GM10248 (cell line): Measurements from ENCODE around the gene SULT1A2.
"Not testable (repeated sequence)": the region's sequence is repeated elsewhere in the genome, so short reads cannot be mapped to it uniquely, and the experiment has no call there.

Experiments used
- CTCF ChIA-PET: fragments of 300-600 bp; sonication (Branson Sonifier 250); formaldehyde crosslinking; extraction: SDS; loops from one replicate; lab custom pipeline; 2021; ENCODE audit warnings: antibody characterized with exemption; lab: Yijun Ruan, JAX
- POLR2A ChIA-PET: fragments of 350-650 bp; sonication (Branson Sonifier 250); formaldehyde crosslinking; extraction: SDS; loops from one replicate; lab custom pipeline; 2020; ENCODE audit warnings: antibody characterized with exemption; lab: Yijun Ruan, JAX
- DNase-seq: peaks from one replicate; pipeline ENCODE4 v3.0.0; 2012; ENCODE audit errors: extremely low spot score
- TF ChIP-seq, protein P1 (sequence below): IDR thresholded peaks from 2 replicates; pipeline ENCODE4 v1.5.1; 2012; ENCODE audit warnings: mild to moderate bottlenecking, low read depth; ENCODE audit errors: extremely low read depth, missing control alignments, control extremely low read depth

Gene SULT1A2

DNA sequence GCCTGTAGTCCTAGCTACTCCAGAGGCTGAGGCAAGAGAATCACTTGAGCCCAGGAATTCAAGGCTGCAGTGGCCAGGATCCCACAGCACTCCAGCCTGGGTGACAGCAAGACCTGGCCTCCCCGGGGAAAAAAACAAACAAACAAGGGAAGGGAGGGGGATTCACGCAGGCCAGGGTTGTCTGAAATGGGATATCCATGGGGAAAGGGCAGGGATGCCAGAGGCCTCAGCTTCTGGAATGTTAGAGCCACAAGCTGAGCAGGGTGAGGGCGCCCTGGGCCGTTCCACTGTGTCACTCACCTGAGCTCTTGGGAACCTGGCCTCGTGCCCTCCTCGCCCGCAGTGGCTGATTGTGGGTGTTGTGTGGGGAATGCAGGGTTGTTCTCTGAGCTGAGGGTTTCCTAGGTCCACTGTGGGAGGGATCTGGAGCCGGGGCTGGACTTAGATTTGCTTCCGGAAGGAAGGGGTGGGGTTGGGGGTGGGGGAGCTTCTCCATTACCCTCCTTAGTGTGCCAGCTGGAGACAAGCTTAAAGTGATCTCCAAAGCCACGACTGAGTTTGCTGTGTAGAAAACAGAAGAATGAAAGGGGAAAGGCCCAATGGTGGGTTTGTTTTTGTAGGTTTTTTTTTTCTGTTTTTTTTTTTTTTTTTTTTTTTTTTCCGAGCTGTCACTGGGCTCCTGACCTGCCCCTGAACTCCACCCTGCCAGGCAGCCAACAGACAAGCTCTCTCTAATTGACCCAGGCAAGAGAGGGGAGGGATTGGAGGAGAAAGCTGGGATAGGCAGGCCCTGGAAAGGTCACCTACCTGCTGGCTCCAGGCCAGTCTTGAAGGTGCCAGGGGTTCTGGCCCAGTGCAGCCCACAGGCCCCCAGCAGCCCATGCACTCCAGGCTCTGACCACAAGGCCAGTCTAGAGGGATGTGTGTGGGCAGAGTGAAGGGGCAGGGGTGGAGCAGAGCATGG is 13.1 kb upstream of the SULT1A2 start, which contains the start of gene SULT1A1:
Gene SULT1A1, minus strand, starts transcription at position 414 of the 964 bp plus-strand sequence. CDS start 1,189 bp downstream, outside the sequence.
- DNase-seq = no peak
- ChIA-PET CTCF (interaction anchor here (1.1 to 1.6 kb wide), 3 partner anchors 13 to 288 kb away, joined by 3 to 5 read pairs (median 4); no protein-coding TSS in a partner anchor), POLR2A (interaction anchor here (0.7 kb wide), 1 partner anchor 333 kb away, joined by 5 read pairs; no protein-coding TSS in a partner anchor)
- TF ChIP-seq, protein P1, sequence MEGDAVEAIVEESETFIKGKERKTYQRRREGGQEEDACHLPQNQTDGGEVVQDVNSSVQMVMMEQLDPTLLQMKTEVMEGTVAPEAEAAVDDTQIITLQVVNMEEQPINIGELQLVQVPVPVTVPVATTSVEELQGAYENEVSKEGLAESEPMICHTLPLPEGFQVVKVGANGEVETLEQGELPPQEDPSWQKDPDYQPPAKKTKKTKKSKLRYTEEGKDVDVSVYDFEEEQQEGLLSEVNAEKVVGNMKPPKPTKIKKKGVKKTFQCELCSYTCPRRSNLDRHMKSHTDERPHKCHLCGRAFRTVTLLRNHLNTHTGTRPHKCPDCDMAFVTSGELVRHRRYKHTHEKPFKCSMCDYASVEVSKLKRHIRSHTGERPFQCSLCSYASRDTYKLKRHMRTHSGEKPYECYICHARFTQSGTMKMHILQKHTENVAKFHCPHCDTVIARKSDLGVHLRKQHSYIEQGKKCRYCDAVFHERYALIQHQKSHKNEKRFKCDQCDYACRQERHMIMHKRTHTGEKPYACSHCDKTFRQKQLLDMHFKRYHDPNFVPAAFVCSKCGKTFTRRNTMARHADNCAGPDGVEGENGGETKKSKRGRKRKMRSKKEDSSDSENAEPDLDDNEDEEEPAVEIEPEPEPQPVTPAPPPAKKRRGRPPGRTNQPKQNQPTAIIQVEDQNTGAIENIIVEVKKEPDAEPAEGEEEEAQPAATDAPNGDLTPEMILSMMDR = no peak

DNA sequence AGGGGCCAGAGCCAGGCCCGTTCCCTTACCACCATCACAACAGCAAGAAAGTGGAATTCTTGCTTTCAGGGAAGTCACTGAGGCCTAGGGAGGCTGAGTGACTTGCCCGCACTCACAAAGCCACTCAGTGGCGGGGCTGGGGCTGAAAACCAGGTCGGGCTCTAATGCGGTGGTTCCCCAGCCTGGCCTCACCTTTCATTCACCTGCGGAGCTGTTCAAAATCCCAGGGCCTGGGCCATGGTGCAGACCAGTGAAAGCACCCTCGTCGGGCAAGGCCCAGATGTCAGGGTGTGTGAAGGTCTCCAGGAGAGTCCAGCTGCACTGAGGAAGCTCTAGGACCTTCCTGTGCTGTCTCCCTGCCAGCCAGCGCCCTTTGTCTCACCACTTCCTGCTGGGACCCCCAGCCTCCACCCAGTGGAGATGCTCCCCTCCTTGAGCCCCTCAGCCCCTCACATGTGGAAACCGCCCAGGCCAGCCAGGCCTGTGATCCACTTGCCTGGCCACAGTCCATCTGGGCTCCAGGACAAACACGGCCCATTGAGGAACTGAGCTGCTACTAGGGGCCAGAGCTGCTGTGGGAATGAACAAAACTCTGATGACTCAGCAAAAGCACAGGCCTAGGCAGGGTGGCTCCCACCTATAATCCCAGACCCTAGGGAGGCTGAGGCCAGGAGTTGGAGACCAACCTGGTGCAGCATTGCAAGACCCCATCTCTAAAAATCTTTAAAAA is 12.2 kb upstream of the SULT1A2 start:
- POLR2A ChIA-PET, DNase-seq: not testable (repeated sequence)
- CTCF ChIA-PET = interaction anchor here (1.1 kb wide), 1 partner anchor 288 kb away, joined by 4 read pairs; no protein-coding TSS in a partner anchor

DNA sequence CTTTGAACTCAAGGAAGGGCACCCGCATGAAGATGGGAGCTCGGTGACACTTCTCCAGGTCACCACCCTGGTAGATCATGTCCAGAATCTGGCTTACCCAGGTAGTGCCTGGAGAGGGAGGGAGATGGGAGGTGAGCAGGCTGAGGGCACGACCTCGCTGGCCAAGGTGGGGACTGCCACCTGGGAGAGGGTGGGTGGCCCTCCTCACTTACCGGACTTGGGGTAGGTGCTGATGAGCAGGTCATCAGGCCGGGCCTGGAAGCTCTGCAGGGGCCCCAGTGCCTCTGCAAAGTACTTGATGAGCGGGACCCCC is 11.6 kb upstream of the SULT1A2 start:
- POLR2A ChIA-PET, CTCF ChIA-PET, DNase-seq: not testable (repeated sequence)

DNA sequence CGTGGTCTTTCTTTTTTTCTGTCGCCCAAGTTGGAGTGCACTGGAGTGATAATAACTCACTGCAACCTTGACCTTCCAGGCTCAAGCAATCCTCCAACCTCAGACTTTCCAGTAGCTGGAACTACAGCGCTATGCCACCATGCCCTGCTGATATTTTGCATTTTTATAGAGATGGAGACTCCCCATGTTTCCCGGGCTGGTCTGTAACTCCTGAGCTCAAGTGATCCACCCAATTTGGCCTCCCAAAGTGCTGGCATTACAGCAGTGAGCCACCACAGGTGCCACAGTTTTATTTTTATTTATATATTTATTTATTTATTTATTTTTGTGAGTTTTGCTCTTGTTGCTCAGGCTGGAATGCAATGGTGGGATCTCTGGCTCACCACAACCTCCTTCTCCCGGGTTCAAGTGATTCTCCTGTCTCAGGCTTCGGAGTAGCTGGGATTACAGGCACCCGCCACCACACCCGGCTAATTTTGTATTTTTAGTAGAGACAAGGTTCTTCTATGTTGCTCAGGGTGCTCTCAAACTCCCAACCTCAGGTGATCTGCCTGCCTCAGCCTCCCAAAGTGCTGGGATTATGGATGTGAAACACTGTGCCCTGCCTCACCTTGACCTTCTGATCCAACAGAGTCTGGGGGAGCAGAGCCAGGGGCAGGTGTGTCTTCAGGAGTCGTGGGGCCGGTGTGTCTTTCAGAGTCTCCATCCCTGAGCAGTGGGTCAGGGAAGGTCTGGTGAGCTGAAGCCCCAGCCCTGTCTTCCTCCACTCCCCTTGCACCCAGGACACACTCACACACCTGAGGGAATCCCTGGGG is 11.0 kb upstream of the SULT1A2 start:
- CTCF ChIA-PET, POLR2A ChIA-PET: not testable (repeated sequence)

DNA sequence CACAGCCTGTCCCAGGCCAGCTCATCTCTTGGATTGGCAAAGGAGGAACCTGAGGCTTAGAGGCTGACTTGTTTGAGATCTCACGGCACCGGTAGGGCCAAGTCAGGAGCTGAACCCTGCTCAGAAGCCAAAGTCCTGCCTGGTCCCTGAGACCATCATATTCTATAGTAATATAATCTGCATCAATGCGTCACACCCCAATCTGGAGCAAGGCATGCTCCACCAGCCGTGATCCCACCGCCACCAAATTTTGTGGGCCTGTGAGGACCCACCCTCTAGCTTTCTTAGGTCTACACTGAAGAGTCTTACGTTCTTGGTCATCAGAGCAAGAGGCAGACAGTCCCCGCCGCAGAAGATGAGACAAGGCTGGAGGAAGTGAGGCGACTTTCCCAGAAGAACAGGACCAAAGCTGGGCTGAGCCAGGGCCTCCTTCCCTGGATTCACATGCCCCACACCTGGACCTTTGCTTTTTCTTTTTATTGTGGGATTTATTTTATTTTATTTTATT is 10.3 kb upstream of the SULT1A2 start:
- TF ChIP-seq, protein P1 = no peak
- ChIA-PET POLR2A (no interaction called here), CTCF (no interaction called here)
- no peak for DNase-seq

More for the DNA sequence above, 11.0 kb upstream of the SULT1A2 start:
- DNase-seq = not testable (repeated sequence)

DNA sequence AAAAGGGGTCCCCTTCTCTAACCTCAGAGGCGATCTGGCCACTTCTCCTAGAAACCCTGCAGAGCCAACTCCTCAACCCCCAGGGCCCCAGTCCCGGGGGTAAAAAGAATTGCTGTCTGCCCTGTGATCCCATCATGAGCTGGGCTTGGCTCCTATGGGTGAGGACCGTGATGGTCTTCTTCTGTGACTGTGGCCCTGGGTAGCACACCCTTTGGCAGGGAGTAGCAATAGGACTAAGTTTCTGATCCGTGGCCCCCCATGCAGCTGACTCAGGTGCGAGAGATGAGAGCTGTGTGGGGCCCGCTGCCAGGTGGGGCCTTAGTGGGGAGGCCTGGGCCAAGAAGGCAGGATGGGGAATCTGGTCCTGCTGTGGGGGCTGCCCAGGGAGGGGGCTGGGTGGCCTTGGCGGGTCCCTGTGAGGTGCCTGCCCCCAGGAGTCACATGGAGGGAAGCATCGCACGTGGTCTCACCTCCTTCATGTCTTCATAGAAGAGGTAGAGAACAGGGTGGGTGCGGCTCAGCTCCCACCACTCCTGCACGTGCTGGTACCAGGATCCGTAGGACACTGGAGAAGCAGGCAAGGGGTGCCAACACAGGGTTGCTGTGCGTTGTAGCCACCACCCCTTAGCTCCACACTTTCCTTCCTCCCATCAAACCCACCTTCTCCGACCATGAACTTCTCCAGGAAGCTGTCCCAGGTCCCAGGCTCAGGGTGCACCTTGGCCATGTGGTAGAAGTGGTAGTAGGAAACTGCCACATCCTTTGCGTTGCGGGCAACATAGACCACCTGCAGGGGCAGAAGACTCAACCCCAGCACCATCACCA is 9.7 kb upstream of the SULT1A2 start:
- ChIA-PET CTCF (interaction anchor here (1.0 kb wide), 1 partner anchor 51 kb away, joined by 3 read pairs; no protein-coding TSS in a partner anchor), POLR2A (no interaction called here)
- DNase-seq = no peak
- TF ChIP-seq, protein P1 = no peak

DNA sequence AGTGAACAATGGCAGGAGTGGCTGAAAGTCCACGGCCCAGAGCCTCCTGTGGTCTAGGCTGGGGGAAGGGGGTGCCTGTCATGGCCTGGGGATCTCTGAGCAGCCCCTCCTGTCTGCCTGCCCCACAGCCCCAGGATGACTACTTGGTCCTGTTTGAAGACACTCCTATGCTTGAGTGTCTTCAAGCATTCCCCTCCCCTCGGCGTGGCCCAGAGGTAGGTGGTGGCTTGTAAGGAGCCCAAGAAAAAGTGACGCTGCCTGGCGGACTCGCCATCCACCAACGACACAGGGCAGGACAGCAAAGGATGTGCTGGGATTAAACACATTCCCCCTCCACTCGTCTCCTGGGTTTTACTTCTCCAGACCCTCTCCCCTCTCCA is 7.3 kb upstream of the SULT1A2 start:
- ChIA-PET CTCF (interaction anchor here (1.1 kb wide), 1 partner anchor 12 kb away, joined by 5 read pairs; no protein-coding TSS in a partner anchor), POLR2A (interaction anchor here (0.5 kb wide), 1 partner anchor 259 kb away, joined by 5 read pairs; no protein-coding TSS in a partner anchor)
- DNase-seq = no peak
- TF ChIP-seq, protein P1 = no peak
